ENCODE measurements around the gene ULBP1. TPM values are rescaled to one million over a fixed set of nuclear protein-coding genes. Genes with fewer than 3 reads are reported as not detected.
"Not testable (repeated sequence)": the region's sequence is repeated elsewhere in the genome, so short reads cannot be mapped to it uniquely, and the experiment has no call there.

ULBP1 gene
- total RNA-seq, 1 donor from 2014 or later = 0.11 TPM

- no peak overlapping the region for H2AFZ ChIP-seq (replicated peaks)
- H3K9me3 ChIP-seq (ENCODE audit: low read depth) = peaks cover 4% of the 10 kb centered on the region
- peaks cover 16% of the 10 kb centered on the region for H3K4me1 Mint-ChIP-seq
- no peak overlapping the region for H3K4me3 ChIP-seq
- peak overlapping the region; percentile 42 for H3K4me3 Mint-ChIP-seq
- H3K36me3 Mint-ChIP-seq = peaks cover 2% of the 10 kb centered on the region
- no peak overlapping the region for H3K4me2 ChIP-seq
- H3K9ac ChIP-seq = no peak overlapping the region
- H4K20me1 ChIP-seq (ENCODE audit: low read depth) = peaks cover 26% of the 10 kb centered on the region
- H3K36me3 ChIP-seq = no peaks in the 10 kb centered on the region
- no peak overlapping the region for H3K27ac ChIP-seq
- peaks cover 98% of the 10 kb centered on the region for H3K27me3 ChIP-seq
- peaks cover 4% of the 10 kb centered on the region for H3F3A ChIP-seq (ENCODE audit: low read depth)
- H3K4me1 ChIP-seq = no peaks in the 10 kb centered on the region
- H3K79me2 ChIP-seq (ENCODE audit: low read depth) = no peaks in the 10 kb centered on the region
- no peak for TF ChIP-seq CTCF (IDR thresholded peaks at IDR 0.05)
- peak; percentile 52 for TF ChIP-seq EZH2 (IDR thresholded peaks at IDR 0.05)
- peak; percentile 3 for TF ChIP-seq EZH2phosphoT487 (IDR thresholded peaks at IDR 0.05)
- peaks cover 32% of the 10 kb centered on the region for H3K9me3 Mint-ChIP-seq
- DNase-seq (ENCODE audit: low spot score) = no peak
- H3K27me3 Mint-ChIP-seq (ENCODE audit: insufficient read depth, low read depth) = peaks cover 92% of the 10 kb centered on the region
- no peak overlapping the region for H3K27ac Mint-ChIP-seq
Observed at GRCh38 chr6:149988550-149989346, 25.0 kb downstream of the ULBP1 start.

- peak overlapping the region; percentile 68 for H3K4me2 ChIP-seq
- peaks cover 4% of the 10 kb centered on the region for H3K9me3 ChIP-seq (ENCODE audit: low read depth)
- DNase-seq (ENCODE audit: low spot score) = peak; percentile 41
- no peaks in the 10 kb centered on the region for H3K4me1 ChIP-seq
- Mint-ChIP-seq H3K4me3 (peak overlapping the region; percentile 78), H3K27me3 (ENCODE audit: insufficient read depth, low read depth) (peaks cover 87% of the 10 kb centered on the region), H3K9me3 (peaks cover 34% of the 10 kb centered on the region), H3K36me3 (peaks cover 2% of the 10 kb centered on the region), H3K27ac (no peak overlapping the region), H3K4me1 (peaks cover 16% of the 10 kb centered on the region)
- H3K27me3 ChIP-seq = peaks cover 100% of the 10 kb centered on the region
- H3K36me3 ChIP-seq = no peaks in the 10 kb centered on the region
- TF ChIP-seq EZH2 (IDR thresholded peaks at IDR 0.05) = peak; percentile 94
- no peak for TF ChIP-seq CTCF (IDR thresholded peaks at IDR 0.05)
- TF ChIP-seq EZH2phosphoT487 (IDR thresholded peaks at IDR 0.05) = peak; percentile 91
- H3K9ac ChIP-seq = no peak overlapping the region
- peaks cover 26% of the 10 kb centered on the region for H4K20me1 ChIP-seq (ENCODE audit: low read depth)
- H3K79me2 ChIP-seq (ENCODE audit: low read depth) = no peaks in the 10 kb centered on the region
- peaks cover 4% of the 10 kb centered on the region for H3F3A ChIP-seq (ENCODE audit: low read depth)
- H3K27ac ChIP-seq = no peak overlapping the region
- H2AFZ ChIP-seq (replicated peaks) = no peak overlapping the region
- H3K4me3 ChIP-seq = no peak overlapping the region
Observed at GRCh38 chr6:149990212-149990660, 26.5 kb downstream of the ULBP1 start.

GRCh38 chr6:149990661-149991471 is 27.1 kb downstream of the ULBP1 start:
- H3K9me3 ChIP-seq (ENCODE audit: low read depth) = peaks cover 4% of the 10 kb centered on the region
- TF ChIP-seq EZH2 (IDR thresholded peaks at IDR 0.05) (peak; percentile 93), CTCF (IDR thresholded peaks at IDR 0.05) (no peak), EZH2phosphoT487 (IDR thresholded peaks at IDR 0.05) (peak; percentile 94)
- H3K4me3 ChIP-seq = peak overlapping the region; percentile 34
- H3K4me3 Mint-ChIP-seq = peak overlapping the region; percentile 79
- H3K9ac ChIP-seq = no peak overlapping the region
- H3K27ac ChIP-seq = no peak overlapping the region
- peaks cover 100% of the 10 kb centered on the region for H3K27me3 ChIP-seq
- H3F3A ChIP-seq (ENCODE audit: low read depth) = peaks cover 4% of the 10 kb centered on the region
- DNase-seq (ENCODE audit: low spot score) = peak; percentile 62
- peaks cover 16% of the 10 kb centered on the region for H3K4me1 Mint-ChIP-seq
- peaks cover 31% of the 10 kb centered on the region for H3K9me3 Mint-ChIP-seq
- H3K27me3 Mint-ChIP-seq (ENCODE audit: insufficient read depth, low read depth) = peaks cover 85% of the 10 kb centered on the region
- H2AFZ ChIP-seq (replicated peaks) = no peak overlapping the region
- H3K36me3 ChIP-seq = no peaks in the 10 kb centered on the region
- no peaks in the 10 kb centered on the region for H3K4me1 ChIP-seq
- peaks cover 26% of the 10 kb centered on the region for H4K20me1 ChIP-seq (ENCODE audit: low read depth)
- no peak overlapping the region for H3K27ac Mint-ChIP-seq
- no peaks in the 10 kb centered on the region for H3K79me2 ChIP-seq (ENCODE audit: low read depth)
- H3K36me3 Mint-ChIP-seq = peaks cover 2% of the 10 kb centered on the region
- H3K4me2 ChIP-seq = peak overlapping the region; percentile 68

DNA sequence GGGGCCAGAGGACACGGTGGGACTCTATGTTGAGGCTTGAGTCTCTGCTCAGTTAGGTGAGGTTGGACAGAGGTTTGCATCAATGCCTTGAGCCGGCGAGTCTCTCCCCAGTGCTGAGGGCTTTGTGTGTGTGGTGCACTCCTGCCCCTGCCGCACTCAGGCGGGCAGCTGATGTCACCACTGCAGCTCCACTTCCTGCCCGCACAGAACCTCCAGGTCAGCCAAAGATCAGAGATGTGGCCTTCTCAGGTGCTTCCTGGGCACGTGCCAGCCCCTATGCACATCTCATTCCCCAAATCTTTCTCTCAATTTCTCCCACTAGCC is 27.7 kb downstream of the ULBP1 start:
- H3F3A ChIP-seq (ENCODE audit: low read depth); H3K79me2 ChIP-seq (ENCODE audit: low read depth); H3K27ac ChIP-seq; H3K9ac ChIP-seq; H3K36me3 ChIP-seq; H3K27ac Mint-ChIP-seq; H3K36me3 Mint-ChIP-seq; H3K9me3 ChIP-seq (ENCODE audit: low read depth); H2AFZ ChIP-seq (replicated peaks); H3K4me1 ChIP-seq: not testable (repeated sequence)
- Histone ChIP-seq H3K4me3 (peak overlapping the region; percentile 34), H3K4me2 (peak overlapping the region; percentile 68), H3K27me3 (peaks cover 100% of the 10 kb centered on the region), H4K20me1 (ENCODE audit: low read depth) (peaks cover 26% of the 10 kb centered on the region)
- H3K4me1 Mint-ChIP-seq = peaks cover 16% of the 10 kb centered on the region
- peaks cover 31% of the 10 kb centered on the region for H3K9me3 Mint-ChIP-seq
- H3K4me3 Mint-ChIP-seq = peak overlapping the region; percentile 79
- peak; percentile 39 for DNase-seq (ENCODE audit: low spot score)
- peaks cover 81% of the 10 kb centered on the region for H3K27me3 Mint-ChIP-seq (ENCODE audit: insufficient read depth, low read depth)

All from neural progenitor cell (in vitro differentiated cells).